Measurements from ENCODE around the gene TMCC2. TPM values are rescaled to one million over a fixed set of nuclear protein-coding genes. Genes with fewer than 3 reads are reported as not detected.

TMCC2 gene
- total RNA-seq, 4 donors from 2014 or later: 3.1 to 8.9 (median 5.5) TPM

GRCh38 chr1:205266611-205267305, 39.0 kb downstream of the TMCC2 start:
- no peak for ATAC-seq
- TF ChIP-seq, protein P1, sequence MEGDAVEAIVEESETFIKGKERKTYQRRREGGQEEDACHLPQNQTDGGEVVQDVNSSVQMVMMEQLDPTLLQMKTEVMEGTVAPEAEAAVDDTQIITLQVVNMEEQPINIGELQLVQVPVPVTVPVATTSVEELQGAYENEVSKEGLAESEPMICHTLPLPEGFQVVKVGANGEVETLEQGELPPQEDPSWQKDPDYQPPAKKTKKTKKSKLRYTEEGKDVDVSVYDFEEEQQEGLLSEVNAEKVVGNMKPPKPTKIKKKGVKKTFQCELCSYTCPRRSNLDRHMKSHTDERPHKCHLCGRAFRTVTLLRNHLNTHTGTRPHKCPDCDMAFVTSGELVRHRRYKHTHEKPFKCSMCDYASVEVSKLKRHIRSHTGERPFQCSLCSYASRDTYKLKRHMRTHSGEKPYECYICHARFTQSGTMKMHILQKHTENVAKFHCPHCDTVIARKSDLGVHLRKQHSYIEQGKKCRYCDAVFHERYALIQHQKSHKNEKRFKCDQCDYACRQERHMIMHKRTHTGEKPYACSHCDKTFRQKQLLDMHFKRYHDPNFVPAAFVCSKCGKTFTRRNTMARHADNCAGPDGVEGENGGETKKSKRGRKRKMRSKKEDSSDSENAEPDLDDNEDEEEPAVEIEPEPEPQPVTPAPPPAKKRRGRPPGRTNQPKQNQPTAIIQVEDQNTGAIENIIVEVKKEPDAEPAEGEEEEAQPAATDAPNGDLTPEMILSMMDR (IDR thresholded peaks at IDR 0.05): no peak
- TF ChIP-seq POLR2A (IDR thresholded peaks at IDR 0.05) (no peak), POLR2AphosphoS5 (IDR thresholded peaks at IDR 0.05) (no peak), EP300 (IDR thresholded peaks at IDR 0.05) (no peak)
- peaks cover 0 to 13% of the 10 kb centered on the region in 2 donors for H3K36me3 ChIP-seq
- H3K27me3 ChIP-seq: no peaks in the 10 kb centered on the region
- H3K4me1 ChIP-seq: peaks cover 0 to 30% (median 7%) of the 10 kb centered on the region in 3 donors
- H3K9me3 ChIP-seq: no peaks in the 10 kb centered on the region
- H3K27ac ChIP-seq: no peak overlapping the region
- no peak overlapping the region for H3K4me3 ChIP-seq
- 76 to 88% methylated on average over 9 of the region's 10 CpGs for WGBS, 2 donors (ENCODE audit: low coverage in 1 of 2)

DNA sequence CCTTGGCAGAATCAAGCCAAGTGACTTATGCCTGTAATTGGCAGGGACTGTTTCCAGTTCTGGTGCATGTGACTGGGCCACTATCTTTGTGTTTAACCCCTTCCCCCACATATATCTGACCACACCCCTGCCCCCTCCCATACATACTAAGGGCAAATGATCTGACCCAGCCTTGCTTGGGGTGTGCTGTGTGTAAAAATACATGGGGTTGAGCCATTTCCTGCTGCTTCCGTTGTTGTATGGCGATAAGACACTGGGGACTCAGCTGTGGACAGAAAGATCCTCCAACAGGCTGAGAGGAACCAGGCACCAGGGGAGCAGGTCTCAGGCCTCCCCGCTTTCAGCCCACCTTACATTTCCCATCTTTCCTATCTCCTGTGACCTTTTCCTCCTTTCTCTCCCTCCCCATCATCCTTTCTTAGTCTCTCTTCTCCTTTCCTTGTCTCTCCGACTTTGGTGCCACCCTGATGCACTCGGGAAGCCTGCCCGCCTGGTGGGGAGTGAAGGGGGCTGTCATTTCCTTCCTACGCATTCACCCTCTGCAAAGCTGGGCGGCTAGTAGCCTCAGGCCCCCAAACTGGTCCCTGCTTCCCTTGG, 39.7 kb downstream of the TMCC2 start:
- TF ChIP-seq EP300 (IDR thresholded peaks at IDR 0.05) (no peak), POLR2A (IDR thresholded peaks at IDR 0.05) (no peak), POLR2AphosphoS5 (IDR thresholded peaks at IDR 0.05) (no peak)
- TF ChIP-seq, protein P1 (IDR thresholded peaks at IDR 0.05): no peak
- WGBS, 2 donors (ENCODE audit: low coverage in 1 of 2): 75 to 98% methylated on average over 3 to 5 of the region's 8 CpGs
- no peaks in the 10 kb centered on the region for H3K9me3 ChIP-seq
- H3K27me3 ChIP-seq: no peaks in the 10 kb centered on the region
- H3K27ac ChIP-seq: no peak overlapping the region
- peaks cover 0 to 30% (median 2%) of the 10 kb centered on the region in 3 donors for H3K4me1 ChIP-seq
- no peak overlapping the region for H3K4me3 ChIP-seq
- ATAC-seq: no peak
- peaks cover 0 to 19% of the 10 kb centered on the region in 2 donors for H3K36me3 ChIP-seq

- H3K4me1 ChIP-seq: peaks cover 0 to 38% (median 2%) of the 10 kb centered on the region in 3 donors
- H3K36me3 ChIP-seq: peaks cover 0 to 24% of the 10 kb centered on the region in 2 donors
- H3K4me3 ChIP-seq: no peak overlapping the region
- ATAC-seq: no peak
- H3K9me3 ChIP-seq: no peaks in the 10 kb centered on the region
- no peaks in the 10 kb centered on the region for H3K27me3 ChIP-seq
- TF ChIP-seq, protein P1 (IDR thresholded peaks at IDR 0.05): no peak
- TF ChIP-seq POLR2AphosphoS5 (IDR thresholded peaks at IDR 0.05) (no peak), POLR2A (IDR thresholded peaks at IDR 0.05) (no peak), EP300 (IDR thresholded peaks at IDR 0.05) (no peak)
- WGBS, 2 donors (ENCODE audit: low coverage in 1 of 2): 80 to 89% methylated on average over 8 to 22 of the region's 48 CpGs
- no peak overlapping the region for H3K27ac ChIP-seq
These were observed 41.3 kb downstream of the TMCC2 start for GRCh38 chr1:205268846-205269680.

DNA sequence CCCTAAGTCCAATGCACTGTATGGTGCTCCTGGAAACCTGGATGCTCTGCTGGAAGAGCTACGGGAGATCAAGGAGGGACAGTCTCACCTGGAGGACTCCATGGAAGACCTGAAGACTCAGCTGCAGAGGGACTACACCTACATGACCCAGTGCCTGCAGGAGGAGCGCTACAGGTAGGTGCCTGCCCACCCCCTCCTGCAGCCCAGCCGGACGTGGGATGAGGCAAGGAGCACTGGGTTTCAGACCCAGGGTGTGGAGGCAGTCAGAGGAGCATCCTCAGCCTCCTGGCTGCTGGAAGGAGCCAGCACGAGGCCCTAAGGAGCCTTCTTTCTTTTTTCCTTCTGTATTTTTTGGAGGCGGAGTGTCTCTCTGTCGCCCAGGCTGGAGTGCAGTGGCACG, 42.0 kb downstream of the TMCC2 start:
- Histone ChIP-seq H3K27ac (no peak overlapping the region), H3K9me3 (no peaks in the 10 kb centered on the region), H3K36me3 (peaks cover 0 to 24% of the 10 kb centered on the region in 2 donors), H3K4me3 (no peak overlapping the region), H3K4me1 (peaks cover 0 to 38% (median 2%) of the 10 kb centered on the region in 3 donors), H3K27me3 (no peaks in the 10 kb centered on the region)
- TF ChIP-seq POLR2AphosphoS5 (IDR thresholded peaks at IDR 0.05): no peak
- TF ChIP-seq EP300 (IDR thresholded peaks at IDR 0.05): no peak
- no peak for TF ChIP-seq POLR2A (IDR thresholded peaks at IDR 0.05)
- TF ChIP-seq, protein P1 (IDR thresholded peaks at IDR 0.05): no peak
- WGBS, 2 donors (ENCODE audit: low coverage in 1 of 2): 100% methylated on average over 2 of the region's 8 CpGs; no CpG with 5 or more reads in 1 of the 2 donors
- no peak for ATAC-seq
